Karpas-422 (cell line): Measurements from ENCODE around the gene TXNL4A. TPM values are rescaled to one million over a fixed set of nuclear protein-coding genes. Genes with fewer than 3 reads are reported as not detected.

ENCODE experiments used
- DNase-seq: peaks from one replicate; pipeline ENCODE4 v3.0.0-alpha.2; 2015
- H2AFZ ChIP-seq: fragments of 200-600 bp; sonication (generic); 2 replicates; pipeline ENCODE4 v1.6.1; 2014; ENCODE audit warnings: antibody characterized with exemption, low read length, mixed read lengths
- H3K27ac ChIP-seq: fragments of 200-600 bp; sonication (generic); 2 replicates; pipeline ENCODE4 v1.5.1; 2014; ENCODE audit warnings: mild to moderate bottlenecking, low read length, moderate library complexity
- H3K27me3 ChIP-seq: fragments of 200-600 bp; sonication (generic); 2 replicates; pipeline ENCODE4 v1.6.1; 2014; ENCODE audit warnings: low read length, mixed read lengths
- H3K36me3 ChIP-seq: fragments of 200-600 bp; sonication (generic); 2 replicates; pipeline ENCODE4 v1.6.1; 2014; ENCODE audit warnings: low read length, mixed read lengths; ENCODE audit not compliant: insufficient read depth
- H3K4me1 ChIP-seq: fragments of 200-600 bp; sonication (generic); 2 replicates; pipeline ENCODE4 v1.6.1; 2014; ENCODE audit warnings: mild to moderate bottlenecking, low read length, mixed read lengths
- H3K4me2 ChIP-seq: fragments of 200-600 bp; sonication (generic); 2 replicates; pipeline ENCODE4 v1.6.1; 2014; ENCODE audit warnings: low read length, low read depth, mild to moderate bottlenecking; ENCODE audit not compliant: poor library complexity, severe bottlenecking
- H3K4me3 ChIP-seq: fragments of 200-600 bp; sonication (generic); 2 replicates; pipeline ENCODE4 v1.5.1; 2014; ENCODE audit warnings: mild to moderate bottlenecking, antibody characterized with exemption, low read length, mixed read lengths
- H3K79me2 ChIP-seq: fragments of 200-600 bp; sonication (generic); 2 replicates; pipeline ENCODE4 v1.6.1; 2014; ENCODE audit warnings: mild to moderate bottlenecking, low read length, mixed read lengths
- H3K9ac ChIP-seq: fragments of 200-600 bp; sonication (generic); 2 replicates; pipeline ENCODE4 v1.6.0; 2014; ENCODE audit warnings: low read length
- H3K9me2 ChIP-seq: fragments of 200-600 bp; sonication (generic), shearing (Covaris generic); replicated peaks from 2 replicates; pipeline ENCODE4 v1.6.0; 2014; ENCODE audit warnings: mild to moderate bottlenecking, low read length, moderate library complexity; ENCODE audit not compliant: insufficient read depth
- H3K9me3 ChIP-seq: fragments of 300-700, 200-600 bp; sonication (generic); 2 replicates; pipeline ENCODE4 v1.6.1; 2014; ENCODE audit warnings: low read length, mixed read lengths
- H4K20me1 ChIP-seq: fragments of 200-600 bp; sonication (generic); 2 replicates; pipeline ENCODE4 v1.6.1; 2014; ENCODE audit warnings: mild to moderate bottlenecking, antibody characterized with exemption, low read length, low read depth; ENCODE audit not compliant: insufficient read depth
- total RNA-seq: library from RNA; depleted of rRNA; stranded (reverse); fragments of >200 nt; shearing (Covaris generic); gene quantifications from 2 replicates; pipeline ENCODE4 v1.2.3, GENCODE V29; 2014; ENCODE audit warnings: low replicate concordance

The TXNL4A gene
- total RNA-seq, 1 experiment from 2014 or later = 186 TPM

DNA sequence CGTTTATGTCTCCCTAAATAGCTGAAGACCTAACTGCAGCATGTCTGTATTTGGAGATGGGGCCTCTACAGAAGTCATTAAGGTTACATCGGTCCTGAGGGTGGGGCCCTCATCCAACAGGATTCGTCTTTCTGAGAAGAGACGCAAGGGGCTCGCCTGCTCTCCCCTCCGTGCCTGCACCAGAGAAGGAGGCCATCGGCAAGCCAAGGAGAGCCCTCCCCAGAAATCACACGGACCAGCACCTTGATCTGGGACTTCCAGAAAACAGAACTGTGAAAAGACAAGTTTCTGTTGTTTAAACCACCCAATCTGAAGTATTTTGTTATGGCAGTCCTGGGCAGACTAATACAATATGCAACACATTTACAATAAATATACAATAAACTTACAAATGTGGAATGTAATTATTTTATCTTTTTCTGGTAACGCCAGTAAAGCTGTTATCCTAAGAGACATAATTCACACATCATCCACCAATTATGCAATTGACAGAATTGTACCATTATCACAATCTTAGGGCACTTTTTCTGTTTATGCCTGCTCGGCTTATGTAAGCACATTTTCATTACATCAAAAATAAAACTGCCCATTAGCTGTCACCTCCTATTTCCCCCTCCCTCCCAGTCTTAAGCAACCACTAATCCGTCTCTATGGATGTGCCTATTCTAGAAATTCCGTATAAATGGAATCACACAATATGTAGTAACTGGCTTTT lies 17.8 kb downstream of the TXNL4A start:
- Histone ChIP-seq H3K27ac (no peak overlapping the region), H3K9me2 (no peaks in the 10 kb centered on the region), H3K79me2 (peaks cover 38% of the 10 kb centered on the region), H3K9me3 (no peaks in the 10 kb centered on the region), H3K9ac (no peak overlapping the region), H4K20me1 (peaks cover 67% of the 10 kb centered on the region), H3K36me3 (peaks cover 38% of the 10 kb centered on the region; the same call in 1 of the 2 replicates), H2AFZ (no peak overlapping the region), H3K27me3 (no peaks in the 10 kb centered on the region), H3K4me2 (no peak overlapping the region), H3K4me3 (no peak overlapping the region), H3K4me1 (peaks cover 2% of the 10 kb centered on the region)
- no peak for DNase-seq

DNA sequence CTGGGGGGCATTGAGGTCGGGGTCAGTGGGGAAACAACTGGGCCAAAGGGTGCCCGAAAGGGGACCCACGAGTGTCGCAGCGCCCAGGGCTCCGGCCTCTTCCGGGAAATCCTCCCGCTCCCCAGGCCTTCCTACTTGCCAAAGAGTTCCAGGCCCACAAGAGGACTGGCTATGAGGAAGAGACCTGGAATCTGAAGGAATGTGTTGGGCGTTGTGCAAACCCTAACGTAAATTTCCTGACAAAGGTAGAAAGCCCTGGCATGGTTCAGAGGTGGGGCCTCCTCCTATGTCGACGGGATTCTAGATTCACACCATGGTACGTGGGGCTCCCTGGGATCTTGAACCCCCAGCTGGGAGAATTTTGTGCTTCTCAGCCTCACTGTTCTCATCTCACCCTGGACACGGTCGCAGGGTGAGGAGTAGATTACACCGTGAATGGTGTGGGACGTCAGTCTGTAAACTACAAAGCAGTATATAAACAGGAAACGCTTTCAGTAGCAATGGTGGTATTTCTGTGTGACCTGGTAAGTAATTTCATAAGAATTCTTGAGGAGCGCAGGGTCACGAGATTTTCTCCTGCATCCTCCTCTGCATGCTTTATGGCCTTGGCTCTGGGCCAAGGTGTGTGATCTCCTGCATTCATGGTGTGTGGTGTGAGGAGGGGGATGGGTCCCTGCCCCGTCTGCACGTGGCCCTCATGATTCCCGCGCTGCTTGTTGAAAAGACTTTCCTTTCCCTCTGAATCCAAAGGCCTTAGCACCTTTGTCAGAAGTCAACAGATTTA lies 23.1 kb downstream of the TXNL4A start:
- Histone ChIP-seq H3K4me3 (peak overlapping the region; percentile 70), H3K4me2 (peak overlapping the region; percentile 79), H2AFZ (no peak overlapping the region), H3K27me3 (no peaks in the 10 kb centered on the region), H3K4me1 (peaks cover 39% of the 10 kb centered on the region), H3K36me3 (peaks cover 4% of the 10 kb centered on the region; the same call in 1 of the 2 replicates), H3K27ac (no peak overlapping the region), H3K9me3 (no peaks in the 10 kb centered on the region), H3K79me2 (peaks cover 9% of the 10 kb centered on the region; the same call in 1 of the 2 replicates), H3K9me2 (no peaks in the 10 kb centered on the region), H3K9ac (peak overlapping the region; percentile 75), H4K20me1 (peaks cover 52% of the 10 kb centered on the region)
- DNase-seq = peak; percentile 72

DNA sequence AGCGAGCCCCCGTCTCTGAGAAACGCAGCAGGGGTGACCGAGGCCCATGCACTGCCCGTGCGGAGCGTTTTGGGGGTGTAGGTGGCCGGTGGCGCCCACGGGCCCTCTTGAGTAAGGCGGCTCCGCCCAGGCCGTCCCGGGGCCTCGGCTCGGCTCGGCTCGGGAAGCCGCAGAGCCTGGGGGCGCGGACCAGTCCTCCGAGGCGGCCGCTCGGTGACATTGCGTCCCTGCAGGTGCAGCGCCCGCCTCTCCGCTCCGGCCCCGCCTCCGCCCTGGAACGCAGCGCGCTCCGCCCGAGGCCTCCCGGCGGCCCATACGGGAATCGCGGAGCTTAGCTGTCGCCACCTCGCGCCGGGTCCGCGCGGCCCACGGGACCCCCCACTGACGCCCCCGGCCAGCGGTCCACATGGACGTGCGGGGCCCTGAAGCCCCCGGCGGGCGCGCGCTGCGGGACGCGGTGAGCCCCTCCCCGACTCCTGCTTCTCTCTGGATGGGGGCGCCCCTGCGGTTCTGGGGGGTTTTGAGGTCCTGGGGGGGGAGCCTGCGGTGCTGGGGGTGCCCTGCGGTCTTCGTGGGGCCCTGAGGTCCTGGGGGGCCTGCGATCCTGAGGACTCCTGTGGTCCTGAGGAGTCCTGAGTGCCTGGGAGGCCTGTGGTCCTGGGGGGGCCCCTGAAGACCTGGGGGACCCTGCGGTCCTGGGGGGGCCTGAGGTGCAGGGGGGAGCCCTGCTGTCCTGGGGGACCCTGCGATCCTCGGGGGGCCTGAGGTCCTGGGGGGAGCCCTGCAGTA lies 23.8 kb downstream of the TXNL4A start, which contains the start of gene HSBP1L1:
Gene HSBP1L1 (plus strand): TSS at position 314 of the 789 bp plus-strand sequence. CDS start 93 bp downstream, at position 407.
- peaks cover 46% of the 10 kb centered on the region for H3K4me1 ChIP-seq
- 0 out of 2 replicates have a peak, but pooled peaks cover 3% of the 10 kb centered on the region for H3K79me2 ChIP-seq
- no peak within 1 kb of the TSS for H3K27ac ChIP-seq
- H3K4me3 ChIP-seq = peak within 1 kb of the TSS; percentile 70
- no peaks in the 10 kb centered on the region for H3K27me3 ChIP-seq
- no peaks in the 10 kb centered on the region for H3K9me2 ChIP-seq
- no peaks in the 10 kb centered on the region for H3K9me3 ChIP-seq
- H3K9ac ChIP-seq = peak within 1 kb of the TSS; percentile 75
- H4K20me1 ChIP-seq = peaks cover 44% of the 10 kb centered on the region
- no peaks in the 10 kb centered on the region for H3K36me3 ChIP-seq
- H2AFZ ChIP-seq = no peak within 1 kb of the TSS
- DNase-seq = peak; percentile 84
- peak within 1 kb of the TSS; percentile 79 for H3K4me2 ChIP-seq

DNA sequence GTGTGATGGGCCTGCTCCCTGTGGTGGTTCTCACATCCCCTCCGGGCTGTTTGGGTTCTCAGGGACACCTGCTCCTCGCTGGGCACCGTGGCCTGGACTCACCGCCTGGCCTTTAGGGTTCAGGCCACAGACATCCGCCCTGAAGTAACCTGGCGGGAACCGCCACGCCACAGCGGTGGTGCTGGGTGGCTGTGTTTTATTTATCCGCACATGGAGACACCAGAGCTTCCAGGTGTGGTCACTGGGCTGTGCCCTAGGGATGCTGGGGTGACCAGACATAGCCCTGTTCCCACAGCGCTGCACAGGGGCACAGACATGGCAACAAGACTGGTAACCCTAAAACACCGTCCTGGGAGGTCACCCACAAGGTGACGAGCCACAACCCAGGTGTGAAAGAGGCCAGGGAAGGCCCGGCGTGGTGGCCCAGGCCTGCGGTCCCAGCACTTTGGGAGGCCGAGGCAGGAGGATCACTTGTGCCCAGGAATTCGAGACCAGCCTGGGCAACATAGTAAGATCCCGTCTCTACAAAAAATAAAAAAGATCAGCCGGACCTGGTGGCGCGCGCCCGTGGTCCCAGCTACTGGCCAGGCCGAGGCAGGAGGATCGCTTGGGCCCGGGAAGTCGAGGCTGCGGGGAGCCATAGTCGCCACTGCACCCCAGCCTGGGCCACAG lies 24.6 kb downstream of the TXNL4A start:
- DNase-seq = no peak
- Histone ChIP-seq H3K4me3 (peak overlapping the region; percentile 70; the same call in 1 of the 2 replicates), H3K9me3 (no peaks in the 10 kb centered on the region), H3K4me2 (peak overlapping the region; percentile 79), H3K27me3 (no peaks in the 10 kb centered on the region), H3K9me2 (no peaks in the 10 kb centered on the region), H2AFZ (no peak overlapping the region), H3K4me1 (peaks cover 49% of the 10 kb centered on the region), H3K9ac (peak overlapping the region; percentile 31; the same call in 1 of the 2 replicates), H3K79me2 (0 out of 2 replicates have a peak, but pooled peaks cover 3% of the 10 kb centered on the region), H3K27ac (no peak overlapping the region), H4K20me1 (peaks cover 42% of the 10 kb centered on the region), H3K36me3 (no peaks in the 10 kb centered on the region)

DNA sequence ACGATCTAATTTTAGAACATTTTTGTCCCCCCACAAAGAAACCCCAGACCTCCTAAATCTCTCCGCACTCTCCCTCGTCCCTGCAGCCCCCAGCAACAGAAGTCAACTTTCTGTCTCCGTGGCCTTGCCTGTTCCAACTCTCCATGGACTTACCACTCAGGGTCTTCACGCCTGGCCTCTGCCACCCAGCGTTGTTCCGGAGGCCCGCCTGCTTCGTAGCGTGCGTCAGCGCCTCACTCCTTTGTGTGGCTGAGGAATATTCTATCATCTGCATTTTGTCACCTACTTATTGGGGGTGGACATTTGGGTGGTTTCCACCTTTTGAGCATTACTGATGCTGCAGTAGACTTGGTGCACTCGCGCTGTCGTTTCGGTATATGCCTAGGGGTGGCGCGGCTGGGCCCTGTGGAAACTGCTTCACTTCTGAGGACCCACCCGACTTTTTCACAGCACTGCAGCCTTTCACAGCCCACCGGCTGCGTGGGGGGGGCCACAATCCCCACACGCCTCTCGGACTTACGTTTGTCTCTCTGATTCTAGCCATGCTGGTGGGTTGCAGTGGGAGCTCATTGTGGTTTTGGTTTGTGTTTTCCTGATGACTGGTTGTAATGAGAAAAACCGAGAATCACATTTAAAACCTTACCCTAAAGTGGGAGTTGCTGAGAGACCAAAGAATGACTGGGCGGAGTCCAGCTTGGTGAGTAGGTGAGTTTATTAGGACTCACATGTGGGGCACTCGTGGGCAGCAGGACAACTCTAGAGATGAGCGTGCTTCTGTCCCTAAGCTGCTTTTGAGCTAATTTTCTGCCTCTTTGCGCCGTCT lies 25.3 kb downstream of the TXNL4A start:
- Histone ChIP-seq H3K9me3 (no peaks in the 10 kb centered on the region), H3K4me1 (peaks cover 49% of the 10 kb centered on the region), H3K9me2 (no peaks in the 10 kb centered on the region), H3K27me3 (no peaks in the 10 kb centered on the region), H3K27ac (no peak overlapping the region), H4K20me1 (peaks cover 37% of the 10 kb centered on the region), H3K36me3 (no peaks in the 10 kb centered on the region), H2AFZ (no peak overlapping the region), H3K9ac (peak overlapping the region; percentile 31; the same call in 1 of the 2 replicates), H3K4me2 (peak overlapping the region; percentile 21), H3K79me2 (0 out of 2 replicates have a peak, but pooled peaks cover 3% of the 10 kb centered on the region), H3K4me3 (no peak overlapping the region)
- peak; percentile 82 for DNase-seq

DNA sequence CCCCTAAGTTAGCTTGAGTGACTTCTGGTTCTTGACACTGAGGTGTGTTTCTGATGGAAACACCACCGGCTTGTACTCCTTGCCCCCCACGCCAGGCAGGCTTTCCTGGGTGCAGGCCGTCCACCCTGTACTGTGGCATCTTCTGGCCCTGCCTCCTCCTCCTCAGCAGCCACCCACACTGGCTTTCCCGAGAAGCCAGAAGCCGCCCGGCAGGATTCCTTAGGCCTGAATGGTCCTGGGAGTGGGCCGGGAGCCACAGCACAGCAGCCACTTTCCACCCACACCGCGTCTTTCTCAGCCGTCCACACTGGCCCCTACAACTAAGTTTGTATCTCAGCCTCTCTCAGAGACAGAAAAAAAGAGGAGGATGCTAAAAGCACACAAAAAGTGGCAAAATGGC lies 26.1 kb downstream of the TXNL4A start:
- DNase-seq = no peak
- H3K27ac ChIP-seq = no peak overlapping the region
- H3K9ac ChIP-seq = no peak overlapping the region
- no peak overlapping the region for H3K4me2 ChIP-seq
- 0 out of 2 replicates have a peak, but pooled peaks cover 3% of the 10 kb centered on the region for H3K79me2 ChIP-seq
- peaks cover 29% of the 10 kb centered on the region for H4K20me1 ChIP-seq
- no peaks in the 10 kb centered on the region for H3K27me3 ChIP-seq
- no peak overlapping the region for H3K4me3 ChIP-seq
- H3K4me1 ChIP-seq = peaks cover 49% of the 10 kb centered on the region
- H3K36me3 ChIP-seq = no peaks in the 10 kb centered on the region
- H3K9me2 ChIP-seq = no peaks in the 10 kb centered on the region
- H3K9me3 ChIP-seq = no peaks in the 10 kb centered on the region
- no peak overlapping the region for H2AFZ ChIP-seq
